ENCODE measurements around the gene SLC6A16. TPM values are rescaled to one million over a fixed set of nuclear protein-coding genes. Genes with fewer than 3 reads are reported as not detected.
"Not testable (repeated sequence)": the region's sequence is repeated elsewhere in the genome, so short reads cannot be mapped to it uniquely, and the experiment has no call there.

Gene SLC6A16
- total and polyA plus RNA-seq, 3 donors from 2014 or later = 47.0 to 311 (median 51.9) TPM

GRCh38 chr19:49318296-49318695 lies 6.7 kb downstream of the SLC6A16 start:
- no peak overlapping the region for H3K27ac ChIP-seq
- no peaks in the 10 kb centered on the region for H3K27me3 ChIP-seq
- H3K36me3 ChIP-seq (ENCODE audit: low read depth, missing control alignments) = no peaks in the 10 kb centered on the region
- TF ChIP-seq CTCF (IDR thresholded peaks at IDR 0.05) (no peak), POLR2A (IDR thresholded peaks at IDR 0.05) (no peak)
- intact Hi-C loops (cut with DNase I; ENCODE audit: low total_unique reads) = no loop called here
- no peak for DNase-seq
- H3K4me1 ChIP-seq = no peaks in the 10 kb centered on the region
- H3K9me3 ChIP-seq = no peaks in the 10 kb centered on the region
- H3K4me3 ChIP-seq = no peak overlapping the region

GRCh38 chr19:49316284-49316683 lies 8.7 kb downstream of the SLC6A16 start:
- Histone ChIP-seq H3K4me1 (no peaks in the 10 kb centered on the region), H3K27ac (no peak overlapping the region), H3K4me3 (no peak overlapping the region), H3K9me3 (no peaks in the 10 kb centered on the region), H3K27me3 (no peaks in the 10 kb centered on the region), H3K36me3 (ENCODE audit: low read depth, missing control alignments) (no peaks in the 10 kb centered on the region)
- no peak for DNase-seq
- TF ChIP-seq POLR2A (IDR thresholded peaks at IDR 0.05) = no peak
- TF ChIP-seq CTCF (IDR thresholded peaks at IDR 0.05) = no peak
- intact Hi-C loops (cut with DNase I; ENCODE audit: low total_unique reads) = no loop called here

GRCh38 chr19:49315111-49315510 lies 9.9 kb downstream of the SLC6A16 start:
- no peak for TF ChIP-seq POLR2A (IDR thresholded peaks at IDR 0.05)
- no peak for TF ChIP-seq CTCF (IDR thresholded peaks at IDR 0.05)
- Histone ChIP-seq H3K36me3 (ENCODE audit: low read depth, missing control alignments) (no peaks in the 10 kb centered on the region), H3K27me3 (no peaks in the 10 kb centered on the region), H3K9me3 (no peaks in the 10 kb centered on the region), H3K4me3 (no peak overlapping the region), H3K4me1 (no peaks in the 10 kb centered on the region), H3K27ac (no peak overlapping the region)
- no peak for DNase-seq
- intact Hi-C loops (cut with DNase I; ENCODE audit: low total_unique reads) = no loop called here
- WGBS, 2 donors = 85 to 88% methylated on average over 1 of the region's 1 CpG

GRCh38 chr19:49309087-49309486 lies 15.9 kb downstream of the SLC6A16 start:
- no peaks in the 10 kb centered on the region for H3K4me1 ChIP-seq
- DNase-seq = no peak
- WGBS, 2 donors = 77 to 81% methylated on average over 6 of the region's 6 CpGs
- H3K27me3 ChIP-seq = no peaks in the 10 kb centered on the region
- TF ChIP-seq POLR2A (IDR thresholded peaks at IDR 0.05) (no peak), CTCF (IDR thresholded peaks at IDR 0.05) (no peak)
- H3K27ac ChIP-seq = no peak overlapping the region
- no peaks in the 10 kb centered on the region for H3K9me3 ChIP-seq
- H3K4me3 ChIP-seq = no peak overlapping the region
- H3K36me3 ChIP-seq (ENCODE audit: low read depth, missing control alignments) = no peaks in the 10 kb centered on the region
- intact Hi-C loops (cut with DNase I; ENCODE audit: low total_unique reads) = no loop called here

- H3K36me3 ChIP-seq (ENCODE audit: low read depth, missing control alignments); H3K27me3 ChIP-seq; intact Hi-C loops (cut with DNase I; ENCODE audit: low total_unique reads); H3K9me3 ChIP-seq; DNase-seq; H3K4me3 ChIP-seq; H3K4me1 ChIP-seq; H3K27ac ChIP-seq: not testable (repeated sequence)
- 72 to 86% methylated on average over 6 to 7 of the region's 7 CpGs for WGBS, 2 donors
Observed at GRCh38 chr19:49306734-49307133, 18.3 kb downstream of the SLC6A16 start.
